GM23338 (cell line): ENCODE measurements around the gene ITPR3. TPM values are rescaled to one million over a fixed set of nuclear protein-coding genes. Genes with fewer than 3 reads are reported as not detected.

Experiments
- ATAC-seq: fragments of 200-7000 bp; cut with Tn5 transposase; 3 replicates; pipeline ENCODE4 v1.9.1; 2020
- DNase-seq: peaks from one replicate; pipeline ENCODE4 v3.0.0-alpha.2; 2015; ENCODE audit warnings: low spot score
- H2AFZ ChIP-seq: fragments of 200-600 bp; sonication (generic); 2 replicates; pipeline ENCODE4 v1.8.0; 2016; ENCODE audit warnings: antibody characterized with exemption, mild to moderate bottlenecking, moderate library complexity
- H3F3A ChIP-seq: fragments of 200-600 bp; sonication (generic); replicated peaks from 2 replicates; pipeline ENCODE4 v1.8.0; 2017; ENCODE audit warnings: antibody characterized with exemption, mixed run types, low read depth
- H3K27ac ChIP-seq: fragments of 200-600 bp; sonication (generic); 2 replicates; pipeline ENCODE4 v1.6.1; 2016; ENCODE audit warnings: low read depth
- H3K27me3 ChIP-seq: fragments of 200-600 bp; sonication (generic); 2 replicates; pipeline ENCODE4 v1.8.0; 2016; ENCODE audit warnings: mild to moderate bottlenecking, mixed run types, moderate library complexity; ENCODE audit not compliant: insufficient read depth
- H3K36me3 ChIP-seq: fragments of 200-600 bp; sonication (generic); 2 replicates; pipeline ENCODE4 v1.8.0; 2016; ENCODE audit warnings: mild to moderate bottlenecking; ENCODE audit not compliant: insufficient read depth
- H3K4me1 ChIP-seq: fragments of 200-600 bp; sonication (generic); 2 replicates; pipeline ENCODE4 v1.8.0; 2016; ENCODE audit warnings: mild to moderate bottlenecking, moderate library complexity; ENCODE audit not compliant: insufficient read depth
- H3K4me2 ChIP-seq: fragments of 200-600 bp; sonication (generic); 2 replicates; pipeline ENCODE4 v1.7.1; 2017; ENCODE audit warnings: mixed run types
- H3K4me3 ChIP-seq: fragments of 200-600 bp; sonication (generic); 2 replicates; pipeline ENCODE4 v1.6.1; 2016; ENCODE audit warnings: mixed run types
- H3K79me2 ChIP-seq: fragments of 200-600 bp; sonication (generic); replicated peaks from 2 replicates; pipeline ENCODE4 v1.8.0; 2017; ENCODE audit warnings: mild to moderate bottlenecking; ENCODE audit not compliant: insufficient read depth
- H3K9me2 ChIP-seq: fragments of 200-600 bp; sonication (generic); 2 replicates; pipeline ENCODE4 v1.8.0; 2017; ENCODE audit not compliant: insufficient read depth
- H4K20me1 ChIP-seq: fragments of 200-600 bp; sonication (generic); replicated peaks from 2 replicates; pipeline ENCODE4 v1.8.0; 2017; ENCODE audit warnings: mild to moderate bottlenecking; ENCODE audit not compliant: insufficient read depth
- H3K27ac Mint-ChIP-seq: 2 replicates; pipeline ENCODE4 v1.8.0; 2020; ENCODE audit warnings: inconsistent platforms, mild to moderate bottlenecking, moderate library complexity, mixed read lengths
- H3K27me3 Mint-ChIP-seq: 3 replicates; pipeline ENCODE4 v1.8.0; 2022; ENCODE audit warnings: low read depth, mild to moderate bottlenecking, moderate library complexity, mixed read lengths, inconsistent platforms; ENCODE audit not compliant: insufficient read depth, poor library complexity
- H3K36me3 Mint-ChIP-seq: 3 replicates; pipeline ENCODE4 v1.8.0; 2021; ENCODE audit warnings: low read depth, mild to moderate bottlenecking, inconsistent platforms, moderate library complexity, mixed read lengths
- H3K4me1 Mint-ChIP-seq: 3 replicates; pipeline ENCODE4 v1.8.0; 2020; ENCODE audit warnings: mild to moderate bottlenecking, inconsistent platforms, mixed read lengths
- H3K4me3 Mint-ChIP-seq: 3 replicates; pipeline ENCODE4 v1.8.0; 2021; ENCODE audit warnings: moderate library complexity, mild to moderate bottlenecking, inconsistent platforms, mixed read lengths
- H3K9me3 Mint-ChIP-seq: 3 replicates; pipeline ENCODE4 v1.8.0; 2020; ENCODE audit warnings: moderate library complexity, mild to moderate bottlenecking, inconsistent platforms, mixed read lengths
- CREB1 ChIP-seq: fragments of 250-450 bp; sonication (Bioruptor Pico); IDR thresholded peaks from 2 replicates; pipeline ENCODE4 v1.5.0; 2020; ENCODE audit warnings: low read depth, mild to moderate bottlenecking, moderate library complexity
- ETS1 ChIP-seq: IDR thresholded peaks from 2 replicates; pipeline ENCODE4 v1.6.1; 2016; ENCODE audit warnings: antibody characterized with exemption
- EZH2 ChIP-seq: fragments of 200-600 bp; sonication (generic); IDR thresholded peaks from one replicate; pipeline ENCODE4 v1.8.0; 2017; ENCODE audit warnings: antibody characterized with exemption, mild to moderate bottlenecking, low read depth; ENCODE audit not compliant: unreplicated experiment
- EZH2phosphoT487 ChIP-seq: fragments of 200-600 bp; sonication (generic); IDR thresholded peaks from one replicate; pipeline ENCODE4 v1.8.1; 2018; ENCODE audit warnings: antibody characterized with exemption; ENCODE audit not compliant: unreplicated experiment
- JUNB ChIP-seq: IDR thresholded peaks from one replicate; pipeline ENCODE4 v1.6.1; 2016; ENCODE audit warnings: antibody characterized with exemption; ENCODE audit not compliant: unreplicated experiment
- POLR2AphosphoS5 ChIP-seq: IDR thresholded peaks from 2 replicates; pipeline ENCODE4 v1.6.1; 2016; ENCODE audit warnings: antibody characterized with exemption, low read depth
- STAT1 ChIP-seq: IDR thresholded peaks from one replicate; pipeline ENCODE4 v1.6.1; 2016; ENCODE audit warnings: antibody characterized with exemption; ENCODE audit not compliant: unreplicated experiment
- ZNF114 ChIP-seq: fragments of 250-450 bp; sonication (Bioruptor Pico); IDR thresholded peaks from 2 replicates; pipeline ENCODE4 v1.5.0; 2020; ENCODE audit warnings: mild to moderate bottlenecking, moderate library complexity
- ZNF462 ChIP-seq: fragments of 250-450 bp; sonication (Bioruptor Pico); IDR thresholded peaks from 2 replicates; pipeline ENCODE4 v1.5.0; 2020; ENCODE audit warnings: mild to moderate bottlenecking, moderate library complexity
- polyA plus RNA-seq: library from polyadenylated mRNA; unstranded; fragments of >200 nt; fragmentation: Nextera tagmentation; extraction: Ambion mirVana; gene quantifications from 2 replicates; pipeline ENCODE4 v1.2.1, GENCODE V29; 2016
- total RNA-seq: library from RNA; depleted of rRNA; stranded (reverse); fragments of >200 nt; shearing (Covaris generic); gene quantifications from 2 replicates; pipeline ENCODE4 v1.2.3, GENCODE V29; 2014
- TF ChIP-seq, protein P1 (sequence below), 2 experiments: fragments of 200-600 bp in 1 of 2; sonication (generic) in 1 of 2; conservative IDR thresholded peaks; 2 replicates each; pipeline versions ENCODE4 v1.5.1 to v1.6.1; 2016 to 2017; ENCODE audit warnings: antibody characterized with exemption in 2 of 2, low read depth in 2 of 2, mild to moderate bottlenecking in 2 of 2, moderate library complexity in 1 of 2

Gene ITPR3
- total and polyA plus RNA-seq, 2 experiments from 2014 or later: 7.3 to 31.9 TPM

DNA sequence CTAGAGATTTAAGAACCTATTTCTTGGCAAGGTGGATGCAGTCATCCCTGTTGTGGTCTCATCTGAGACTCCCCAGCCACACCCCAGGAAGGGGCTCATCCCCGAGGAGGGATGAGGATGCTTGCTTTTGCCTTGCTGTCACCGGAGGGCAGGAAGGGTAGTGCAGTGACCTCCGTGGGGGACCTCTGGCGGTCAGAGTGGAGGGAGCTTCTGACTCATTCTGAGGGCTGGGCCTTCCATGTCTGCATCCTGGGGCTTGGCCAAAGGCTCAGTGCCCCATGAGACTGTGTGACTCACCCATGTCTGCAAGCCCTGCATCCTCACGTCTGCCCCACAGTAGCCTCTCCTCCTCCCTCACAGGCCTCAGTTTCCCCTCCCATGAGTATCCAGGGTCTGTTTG lies 51.7 kb downstream of the ITPR3 start:
- Histone ChIP-seq H3K4me3 (no peak overlapping the region), H3K4me1 (no peaks in the 10 kb centered on the region), H3K79me2 (no peaks in the 10 kb centered on the region), H2AFZ (no peak overlapping the region), H3K27ac (no peak overlapping the region), H3K4me2 (no peak overlapping the region), H3K9me2 (no peaks in the 10 kb centered on the region), H3K27me3 (no peaks in the 10 kb centered on the region), H3K36me3 (no peaks in the 10 kb centered on the region), H4K20me1 (no peaks in the 10 kb centered on the region; the same call in 1 of the 2 replicates), H3F3A (no peaks in the 10 kb centered on the region)
- Mint-ChIP-seq H3K36me3 (peaks cover 31% of the 10 kb centered on the region), H3K4me1 (peaks cover 4% of the 10 kb centered on the region; the same call in 2 of the 3 replicates), H3K27me3 (peaks cover 19% of the 10 kb centered on the region), H3K4me3 (no peak overlapping the region), H3K27ac (no peak overlapping the region), H3K9me3 (no peaks in the 10 kb centered on the region)
- no peak for TF ChIP-seq ETS1
- TF ChIP-seq, protein P1, sequence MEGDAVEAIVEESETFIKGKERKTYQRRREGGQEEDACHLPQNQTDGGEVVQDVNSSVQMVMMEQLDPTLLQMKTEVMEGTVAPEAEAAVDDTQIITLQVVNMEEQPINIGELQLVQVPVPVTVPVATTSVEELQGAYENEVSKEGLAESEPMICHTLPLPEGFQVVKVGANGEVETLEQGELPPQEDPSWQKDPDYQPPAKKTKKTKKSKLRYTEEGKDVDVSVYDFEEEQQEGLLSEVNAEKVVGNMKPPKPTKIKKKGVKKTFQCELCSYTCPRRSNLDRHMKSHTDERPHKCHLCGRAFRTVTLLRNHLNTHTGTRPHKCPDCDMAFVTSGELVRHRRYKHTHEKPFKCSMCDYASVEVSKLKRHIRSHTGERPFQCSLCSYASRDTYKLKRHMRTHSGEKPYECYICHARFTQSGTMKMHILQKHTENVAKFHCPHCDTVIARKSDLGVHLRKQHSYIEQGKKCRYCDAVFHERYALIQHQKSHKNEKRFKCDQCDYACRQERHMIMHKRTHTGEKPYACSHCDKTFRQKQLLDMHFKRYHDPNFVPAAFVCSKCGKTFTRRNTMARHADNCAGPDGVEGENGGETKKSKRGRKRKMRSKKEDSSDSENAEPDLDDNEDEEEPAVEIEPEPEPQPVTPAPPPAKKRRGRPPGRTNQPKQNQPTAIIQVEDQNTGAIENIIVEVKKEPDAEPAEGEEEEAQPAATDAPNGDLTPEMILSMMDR (conservative IDR thresholded peaks at IDR 0.05; ENCODE audit: low read depth in 2 of 2): peak; percentile 35 to 57
- no peak for TF ChIP-seq CREB1 (CRISPR knock-in tag)
- peak; percentile 59 for DNase-seq
- ATAC-seq: peak; percentile 53

GRCh38 chr6:33673851-33674250 lies 52.7 kb downstream of the ITPR3 start:
- H3K9me2 ChIP-seq: no peaks in the 10 kb centered on the region
- H4K20me1 ChIP-seq: no peaks in the 10 kb centered on the region; the same call in 1 of the 2 replicates
- no peak overlapping the region for H3K4me3 ChIP-seq
- H3K27ac ChIP-seq: no peak overlapping the region
- H3K9me3 Mint-ChIP-seq: no peaks in the 10 kb centered on the region
- H3K27me3 ChIP-seq: no peaks in the 10 kb centered on the region
- peaks cover 26% of the 10 kb centered on the region for H3K36me3 Mint-ChIP-seq
- H3K27ac Mint-ChIP-seq: no peak overlapping the region
- H2AFZ ChIP-seq: no peak overlapping the region
- H3K4me2 ChIP-seq: no peak overlapping the region
- DNase-seq (no peak), ATAC-seq (no peak)
- H3K4me1 Mint-ChIP-seq: peaks cover 4% of the 10 kb centered on the region; the same call in 2 of the 3 replicates
- H3K4me1 ChIP-seq: no peaks in the 10 kb centered on the region
- peaks cover 15% of the 10 kb centered on the region for H3K27me3 Mint-ChIP-seq
- H3K79me2 ChIP-seq: no peaks in the 10 kb centered on the region
- H3F3A ChIP-seq: no peaks in the 10 kb centered on the region
- H3K36me3 ChIP-seq: no peaks in the 10 kb centered on the region
- H3K4me3 Mint-ChIP-seq: no peak overlapping the region
- TF ChIP-seq JUNB (no peak), CREB1 (CRISPR knock-in tag) (no peak), POLR2AphosphoS5 (no peak), STAT1 (no peak), EZH2phosphoT487 (no peak), ZNF114 (CRISPR knock-in tag) (no peak), EZH2 (no peak), ZNF462 (no peak), ETS1 (no peak)
